Measurements from ENCODE around the gene ITGA8.
"Not testable (repeated sequence)": the region's sequence is repeated elsewhere in the genome, so short reads cannot be mapped to it uniquely, and the experiment has no call there.

The ITGA8 gene

GRCh38 chr10:15540727-15541126, 179.0 kb downstream of the ITGA8 start:
- Histone ChIP-seq H3K27ac (ENCODE audit: insufficient read depth in 1 of 2, low read depth in 1 of 2, low read length in 2 of 2, poor library complexity in 1 of 2, severe bottlenecking in 2 of 2) (no peak overlapping the region), H3K36me3 (ENCODE audit: control insufficient read depth in 4 of 4, insufficient read depth in 4 of 4, low read length in 3 of 4) (no peaks in the 10 kb centered on the region), H3K4me3 (ENCODE audit: control insufficient read depth in 1 of 7, extremely low read depth in 1 of 7, insufficient read depth in 4 of 7, low read depth in 2 of 7, low read length in 6 of 7) (no peak overlapping the region), H3K4me1 (ENCODE audit: control extremely low read depth in 1 of 4, control insufficient read depth in 4 of 4, insufficient read depth in 4 of 4, low read length in 3 of 4) (no peaks in the 10 kb centered on the region), H3K9me3 (ENCODE audit: control extremely low read depth in 1 of 5, control insufficient read depth in 4 of 5, insufficient read depth in 2 of 5, low read depth in 1 of 5, low read length in 4 of 5) (peaks cover 0 to 4% (median 0%) of the 10 kb centered on the region in 5 experiments), H3K27me3 (replicated peaks in 2 of 5; ENCODE audit: control insufficient read depth in 4 of 5, insufficient read depth in 5 of 5, low read length in 4 of 5) (peaks cover 0 to 2% (median 0%) of the 10 kb centered on the region in 5 experiments)
- DNase-seq, result no peak
- no CpG with 5 or more reads among the region's 2 CpGs for WGBS (ENCODE audit: insufficient coverage)
- ChIA-PET POLR2A (no interaction called here), CTCF (no interaction called here)

DNA sequence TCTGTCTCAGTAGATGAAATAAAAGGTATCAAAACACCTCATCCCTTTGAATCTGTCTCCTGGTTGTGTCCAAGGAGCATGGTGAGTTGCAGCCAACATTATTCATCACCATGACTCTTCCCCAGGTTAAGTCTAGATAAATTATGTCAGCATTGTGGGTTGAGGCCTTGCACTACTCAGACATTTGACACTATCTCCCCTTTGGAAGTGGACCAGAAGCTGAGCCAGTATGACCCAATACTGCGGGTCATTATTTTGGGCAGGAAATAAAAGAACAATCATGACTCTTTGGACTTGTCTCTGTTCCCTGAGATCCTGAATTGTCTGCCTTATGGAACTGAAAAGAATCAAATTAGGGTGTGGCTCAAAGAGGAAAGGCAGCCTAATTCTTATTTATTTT, 180.5 kb downstream of the ITGA8 start:
- POLR2A ChIA-PET, result no interaction called here

GRCh38 chr10:15534928-15535538, 184.7 kb downstream of the ITGA8 start:
- H3K4me1 ChIP-seq (ENCODE audit: control extremely low read depth in 1 of 4, control insufficient read depth in 4 of 4, insufficient read depth in 4 of 4, low read length in 3 of 4); H3K9me3 ChIP-seq (ENCODE audit: control extremely low read depth in 1 of 5, control insufficient read depth in 4 of 5, insufficient read depth in 2 of 5, low read depth in 1 of 5, low read length in 4 of 5); H3K4me3 ChIP-seq (ENCODE audit: control insufficient read depth in 1 of 7, extremely low read depth in 1 of 7, insufficient read depth in 4 of 7, low read depth in 2 of 7, low read length in 6 of 7); H3K27ac ChIP-seq (ENCODE audit: insufficient read depth in 1 of 2, low read depth in 1 of 2, low read length in 2 of 2, poor library complexity in 1 of 2, severe bottlenecking in 2 of 2); DNase-seq; CTCF ChIA-PET; H3K27me3 ChIP-seq (replicated peaks in 2 of 5; ENCODE audit: control insufficient read depth in 4 of 5, insufficient read depth in 5 of 5, low read length in 4 of 5); POLR2A ChIA-PET; H3K36me3 ChIP-seq (ENCODE audit: control insufficient read depth in 4 of 4, insufficient read depth in 4 of 4, low read length in 3 of 4): not testable (repeated sequence)
- 93% methylated on average over 23 of the region's 31 CpGs for WGBS (ENCODE audit: insufficient coverage)

More for the DNA sequence above, 180.5 kb downstream of the ITGA8 start:
- DNase-seq, result no peak
- Histone ChIP-seq H3K27me3 (replicated peaks in 2 of 5; ENCODE audit: control insufficient read depth in 4 of 5, insufficient read depth in 5 of 5, low read length in 4 of 5) (peaks cover 0 to 2% (median 0%) of the 10 kb centered on the region in 5 experiments), H3K9me3 (ENCODE audit: control extremely low read depth in 1 of 5, control insufficient read depth in 4 of 5, insufficient read depth in 2 of 5, low read depth in 1 of 5, low read length in 4 of 5) (no peaks in the 10 kb centered on the region), H3K4me1 (ENCODE audit: control extremely low read depth in 1 of 4, control insufficient read depth in 4 of 4, insufficient read depth in 4 of 4, low read length in 3 of 4) (no peaks in the 10 kb centered on the region), H3K36me3 (ENCODE audit: control insufficient read depth in 4 of 4, insufficient read depth in 4 of 4, low read length in 3 of 4) (no peaks in the 10 kb centered on the region), H3K27ac (ENCODE audit: insufficient read depth in 1 of 2, low read depth in 1 of 2, low read length in 2 of 2, poor library complexity in 1 of 2, severe bottlenecking in 2 of 2) (no peak overlapping the region), H3K4me3 (ENCODE audit: control insufficient read depth in 1 of 7, extremely low read depth in 1 of 7, insufficient read depth in 4 of 7, low read depth in 2 of 7, low read length in 6 of 7) (no peak overlapping the region)
- CTCF ChIA-PET, result no interaction called here
- 100% methylated on average over 1 of the region's 1 CpG for WGBS (ENCODE audit: insufficient coverage)

DNA sequence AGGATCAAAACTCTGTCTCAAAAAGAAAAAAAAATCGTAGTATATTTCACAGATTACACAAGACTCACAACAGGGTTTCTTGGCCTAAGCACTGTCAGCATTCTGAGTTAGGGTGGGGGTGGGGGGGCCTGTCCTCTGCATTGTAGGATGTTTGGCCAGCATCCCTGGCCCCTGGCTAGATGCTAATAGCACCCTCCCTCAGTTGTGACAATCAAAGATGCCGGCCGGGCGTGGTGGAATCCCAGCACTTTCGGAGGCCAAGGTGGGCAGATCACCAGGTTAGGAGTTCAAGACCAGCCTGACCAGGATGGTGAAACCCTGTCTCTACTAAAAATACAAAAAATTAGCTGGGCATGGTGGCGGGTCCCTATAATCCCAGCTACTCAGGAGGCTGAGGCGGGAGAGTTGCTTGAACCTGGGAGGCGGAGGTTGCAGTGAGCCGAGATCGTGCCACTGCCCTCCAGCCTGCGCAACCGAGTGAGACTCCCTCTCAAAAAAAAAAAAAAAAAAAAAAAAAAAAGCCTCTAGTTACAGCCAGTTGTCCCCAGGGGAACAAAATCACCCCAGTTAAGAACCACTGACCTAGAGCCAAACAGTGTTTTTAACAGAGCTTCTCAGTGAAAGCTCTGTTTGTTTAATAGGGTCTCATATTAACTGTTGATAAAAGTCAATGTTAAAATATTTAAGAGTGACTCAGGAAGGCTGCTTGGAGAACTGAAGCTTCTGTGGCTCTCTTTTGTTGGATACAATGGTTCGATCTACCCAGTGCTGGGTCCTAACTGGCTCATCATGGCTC, 187.6 kb downstream of the ITGA8 start:
- CTCF ChIA-PET, result interaction anchor here (1.3 kb wide), 1 partner anchor 11 kb away, joined by 4 read pairs; no protein-coding TSS in a partner anchor
- WGBS (ENCODE audit: insufficient coverage), result 95% methylated on average over 7 of the region's 13 CpGs
- no peak overlapping the region for H3K4me3 ChIP-seq (ENCODE audit: control insufficient read depth in 1 of 7, extremely low read depth in 1 of 7, insufficient read depth in 4 of 7, low read depth in 2 of 7, low read length in 6 of 7)

DNA sequence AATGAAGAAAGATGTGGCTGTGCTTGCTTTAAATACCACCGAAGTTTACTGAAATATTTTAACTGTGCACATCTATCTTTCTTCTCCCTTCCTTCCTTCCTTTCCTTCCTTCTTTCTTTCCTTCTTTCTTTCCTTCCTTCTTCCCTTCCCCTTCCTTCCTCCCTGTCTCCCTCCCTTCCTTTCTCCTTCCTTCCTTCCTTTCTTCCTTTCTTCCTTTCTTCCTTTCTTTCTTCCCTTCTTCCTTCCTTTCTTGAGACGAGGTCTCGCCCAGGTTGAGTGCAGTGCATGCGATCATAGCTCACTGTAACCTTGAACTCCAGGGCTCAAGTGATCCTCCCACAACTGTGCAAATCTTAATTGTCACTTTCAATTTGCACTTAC, 190.9 kb downstream of the ITGA8 start:
- no peak for DNase-seq
- Histone ChIP-seq H3K4me3 (ENCODE audit: control insufficient read depth in 1 of 7, extremely low read depth in 1 of 7, insufficient read depth in 4 of 7, low read depth in 2 of 7, low read length in 6 of 7) (no peak overlapping the region), H3K36me3 (ENCODE audit: control insufficient read depth in 4 of 4, insufficient read depth in 4 of 4, low read length in 3 of 4) (no peaks in the 10 kb centered on the region), H3K4me1 (ENCODE audit: control extremely low read depth in 1 of 4, control insufficient read depth in 4 of 4, insufficient read depth in 4 of 4, low read length in 3 of 4) (no peaks in the 10 kb centered on the region), H3K27ac (ENCODE audit: insufficient read depth in 1 of 2, low read depth in 1 of 2, low read length in 2 of 2, poor library complexity in 1 of 2, severe bottlenecking in 2 of 2) (no peak overlapping the region), H3K9me3 (ENCODE audit: control extremely low read depth in 1 of 5, control insufficient read depth in 4 of 5, insufficient read depth in 2 of 5, low read depth in 1 of 5, low read length in 4 of 5) (no peaks in the 10 kb centered on the region), H3K27me3 (replicated peaks in 2 of 5; ENCODE audit: control insufficient read depth in 4 of 5, insufficient read depth in 5 of 5, low read length in 4 of 5) (peaks cover 0 to 3% (median 0%) of the 10 kb centered on the region in 5 experiments)
- CTCF ChIA-PET, result no interaction called here
- 87% methylated on average over 4 of the region's 4 CpGs for WGBS (ENCODE audit: insufficient coverage)
- POLR2A ChIA-PET, result no interaction called here

More for the DNA sequence above, 187.6 kb downstream of the ITGA8 start:
- no peak overlapping the region for H3K27ac ChIP-seq (ENCODE audit: insufficient read depth in 1 of 2, low read depth in 1 of 2, low read length in 2 of 2, poor library complexity in 1 of 2, severe bottlenecking in 2 of 2)
- no peaks in the 10 kb centered on the region for H3K9me3 ChIP-seq (ENCODE audit: control extremely low read depth in 1 of 5, control insufficient read depth in 4 of 5, insufficient read depth in 2 of 5, low read depth in 1 of 5, low read length in 4 of 5)
- H3K27me3 ChIP-seq (replicated peaks in 2 of 5; ENCODE audit: control insufficient read depth in 4 of 5, insufficient read depth in 5 of 5, low read length in 4 of 5), result peaks cover 0 to 6% (median 0%) of the 10 kb centered on the region in 5 experiments
- no peaks in the 10 kb centered on the region for H3K4me1 ChIP-seq (ENCODE audit: control extremely low read depth in 1 of 4, control insufficient read depth in 4 of 4, insufficient read depth in 4 of 4, low read length in 3 of 4)
- no peak for DNase-seq
- H3K36me3 ChIP-seq (ENCODE audit: control insufficient read depth in 4 of 4, insufficient read depth in 4 of 4, low read length in 3 of 4), result no peaks in the 10 kb centered on the region
- POLR2A ChIA-PET, result no interaction called here

GRCh38 chr10:15526754-15527153, 193.0 kb downstream of the ITGA8 start:
- DNase-seq, result no peak
- H3K27ac ChIP-seq (ENCODE audit: insufficient read depth in 1 of 2, low read depth in 1 of 2, low read length in 2 of 2, poor library complexity in 1 of 2, severe bottlenecking in 2 of 2), result no peak overlapping the region
- H3K27me3 ChIP-seq (replicated peaks in 2 of 5; ENCODE audit: control insufficient read depth in 4 of 5, insufficient read depth in 5 of 5, low read length in 4 of 5), result peaks cover 0 to 3% (median 0%) of the 10 kb centered on the region in 5 experiments
- WGBS (ENCODE audit: insufficient coverage), result no CpG with 5 or more reads among the region's 3 CpGs
- no peaks in the 10 kb centered on the region for H3K4me1 ChIP-seq (ENCODE audit: control extremely low read depth in 1 of 4, control insufficient read depth in 4 of 4, insufficient read depth in 4 of 4, low read length in 3 of 4)
- H3K4me3 ChIP-seq (ENCODE audit: control insufficient read depth in 1 of 7, extremely low read depth in 1 of 7, insufficient read depth in 4 of 7, low read depth in 2 of 7, low read length in 6 of 7), result no peak overlapping the region
- POLR2A ChIA-PET, result no interaction called here
- H3K36me3 ChIP-seq (ENCODE audit: control insufficient read depth in 4 of 4, insufficient read depth in 4 of 4, low read length in 3 of 4), result no peaks in the 10 kb centered on the region
- CTCF ChIA-PET, result no interaction called here
- no peaks in the 10 kb centered on the region for H3K9me3 ChIP-seq (ENCODE audit: control extremely low read depth in 1 of 5, control insufficient read depth in 4 of 5, insufficient read depth in 2 of 5, low read depth in 1 of 5, low read length in 4 of 5)

DNA sequence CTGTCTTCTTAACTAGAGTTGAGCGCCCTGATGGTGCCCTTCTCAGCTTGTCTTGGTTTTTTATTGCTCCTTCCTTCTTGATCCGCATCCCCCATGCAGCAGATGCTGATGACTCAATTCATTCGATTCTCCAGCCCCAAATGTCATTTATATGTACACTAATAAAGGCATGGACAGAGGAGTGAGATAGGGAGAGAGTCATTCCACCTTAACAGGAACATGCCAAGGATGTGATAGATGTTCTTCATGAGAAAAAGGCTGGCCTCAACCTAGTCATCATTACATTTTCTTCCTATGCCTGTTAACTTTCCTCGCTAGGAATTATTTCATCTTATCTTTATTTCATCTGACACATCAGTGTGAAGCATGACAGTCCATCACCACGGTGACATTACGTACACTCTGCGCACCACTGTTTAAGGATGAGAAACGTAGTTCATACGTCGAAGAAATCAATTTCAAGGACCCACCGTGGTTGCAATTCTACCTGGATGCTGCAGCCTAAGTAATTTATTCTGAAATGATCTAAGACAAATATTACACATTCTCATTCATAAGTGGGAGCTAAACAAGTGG, 198.3 kb downstream of the ITGA8 start:
- H3K9me3 ChIP-seq (ENCODE audit: control extremely low read depth in 1 of 5, control insufficient read depth in 4 of 5, insufficient read depth in 2 of 5, low read depth in 1 of 5, low read length in 4 of 5), result no peaks in the 10 kb centered on the region
- WGBS (ENCODE audit: insufficient coverage), result 89% methylated on average over 7 of the region's 11 CpGs
- no peak overlapping the region for H3K4me3 ChIP-seq (ENCODE audit: control insufficient read depth in 1 of 7, extremely low read depth in 1 of 7, insufficient read depth in 4 of 7, low read depth in 2 of 7, low read length in 6 of 7)
- H3K27ac ChIP-seq (ENCODE audit: insufficient read depth in 1 of 2, low read depth in 1 of 2, low read length in 2 of 2, poor library complexity in 1 of 2, severe bottlenecking in 2 of 2), result no peak overlapping the region
- ChIA-PET CTCF (no interaction called here), POLR2A (no interaction called here)
- no peaks in the 10 kb centered on the region for H3K27me3 ChIP-seq (replicated peaks in 2 of 5; ENCODE audit: control insufficient read depth in 4 of 5, insufficient read depth in 5 of 5, low read length in 4 of 5)
- no peaks in the 10 kb centered on the region for H3K36me3 ChIP-seq (ENCODE audit: control insufficient read depth in 4 of 4, insufficient read depth in 4 of 4, low read length in 3 of 4)
- H3K4me1 ChIP-seq (ENCODE audit: control extremely low read depth in 1 of 4, control insufficient read depth in 4 of 4, insufficient read depth in 4 of 4, low read length in 3 of 4), result no peaks in the 10 kb centered on the region
- DNase-seq, result no peak

Data from common myeloid progenitor, CD34-positive (primary cell).